ENCODE measurements around the gene ATG9A. TPM values are rescaled to one million over a fixed set of nuclear protein-coding genes. Genes with fewer than 3 reads are reported as not detected.

ATG9A gene
- total and polyA plus RNA-seq, 5 experiments from 2014 or later, result 17.7 to 53.5 (median 27.9) TPM

GRCh38 chr2:219230059-219230540 lies 664 bp upstream of the ATG9A start:
- ATAC-seq, result peak; percentile 9 to 14

GRCh38 chr2:219228911-219229304 lies 528 bp downstream of the ATG9A start:
- ATAC-seq (peak in 1 of 2 donors; percentile 16), DNase-seq (peak in 1 of 10 donors; percentile 25)
- H3K27ac Mint-ChIP-seq, result peak overlapping the region in 9 of 10 donors; percentile 56 to 96 (median 85)
- POLR2A ChIA-PET, result interaction anchor here (0.6 to 20.8 kb wide), 20 partner anchors 8 to 999 kb away, joined by 3 to 591 read pairs (median 6); partner anchors contain the start of genes ABCB6, CNPPD1, DNAJB2 and DNPEP
- peaks cover 25 to 73% (median 60%) of the 10 kb centered on the region in 4 donors for H3K4me1 Mint-ChIP-seq
- peaks cover 4 to 60% (median 24%) of the 10 kb centered on the region in 3 donors for H3K36me3 Mint-ChIP-seq
- peak overlapping the region; percentile 82 to 99 (median 86) for H3K4me3 Mint-ChIP-seq
- no peaks in the 10 kb centered on the region for H3K27me3 Mint-ChIP-seq
- H3K9me3 Mint-ChIP-seq, result no peaks in the 10 kb centered on the region

More at GRCh38 chr2:219230059-219230540, 664 bp upstream of the ATG9A start:
- Mint-ChIP-seq H3K9me3 (no peaks in the 10 kb centered on the region), H3K4me3 (peak overlapping the region; percentile 97 to 99 (median 99)), H3K36me3 (peaks cover 0 to 60% (median 23%) of the 10 kb centered on the region in 3 donors), H3K27me3 (no peaks in the 10 kb centered on the region), H3K4me1 (peaks cover 29 to 75% (median 61%) of the 10 kb centered on the region in 4 donors), H3K27ac (peak overlapping the region; percentile 96 to 100 (median 98))
- peak in 3 of 10 donors; percentile 34 to 36 (median 36) for DNase-seq
- POLR2A ChIA-PET, result interaction anchor here (0.8 to 20.8 kb wide), 23 partner anchors 9 to 1000 kb away, joined by 3 to 591 read pairs (median 4); partner anchors contain the start of genes ABCB6, CNPPD1, DNAJB2 and DNPEP

GRCh38 chr2:219228041-219228910 lies 1.2 kb downstream of the ATG9A start:
- no peaks in the 10 kb centered on the region for H3K27me3 Mint-ChIP-seq
- ATAC-seq (no peak), DNase-seq (no peak)
- POLR2A ChIA-PET, result interaction anchor here (0.6 to 20.8 kb wide), 11 partner anchors 10 to 159 kb away, joined by 3 to 591 read pairs (median 14); partner anchors contain the start of genes ABCB6, CNPPD1, DNAJB2 and DNPEP
- H3K27ac Mint-ChIP-seq, result peak overlapping the region; percentile 48 to 96 (median 84)
- peaks cover 24 to 68% (median 57%) of the 10 kb centered on the region in 4 donors for H3K4me1 Mint-ChIP-seq
- H3K9me3 Mint-ChIP-seq, result no peaks in the 10 kb centered on the region
- H3K36me3 Mint-ChIP-seq, result peaks cover 4 to 60% (median 21%) of the 10 kb centered on the region in 3 donors
- H3K4me3 Mint-ChIP-seq, result peak overlapping the region; percentile 82 to 99 (median 86)

- no peak for DNase-seq
- Mint-ChIP-seq H3K4me1 (peaks cover 20 to 45% (median 39%) of the 10 kb centered on the region in 4 donors), H3K27me3 (no peaks in the 10 kb centered on the region), H3K36me3 (peaks cover 4 to 68% (median 22%) of the 10 kb centered on the region in 3 donors), H3K9me3 (no peaks in the 10 kb centered on the region), H3K27ac (peak overlapping the region in 3 of 10 donors; percentile 17 to 51 (median 27)), H3K4me3 (no peak overlapping the region)
- no peak for ATAC-seq
- POLR2A ChIA-PET, result interaction anchor here (1.8 to 20.8 kb wide), 2 partner anchors 24 to 49 kb away, joined by 6 to 591 read pairs; partner anchors contain the start of genes CNPPD1, GLB1L, STK16 and TUBA4A
Observed at GRCh38 chr2:219225350-219225749, 4.1 kb downstream of the ATG9A start.

DNA sequence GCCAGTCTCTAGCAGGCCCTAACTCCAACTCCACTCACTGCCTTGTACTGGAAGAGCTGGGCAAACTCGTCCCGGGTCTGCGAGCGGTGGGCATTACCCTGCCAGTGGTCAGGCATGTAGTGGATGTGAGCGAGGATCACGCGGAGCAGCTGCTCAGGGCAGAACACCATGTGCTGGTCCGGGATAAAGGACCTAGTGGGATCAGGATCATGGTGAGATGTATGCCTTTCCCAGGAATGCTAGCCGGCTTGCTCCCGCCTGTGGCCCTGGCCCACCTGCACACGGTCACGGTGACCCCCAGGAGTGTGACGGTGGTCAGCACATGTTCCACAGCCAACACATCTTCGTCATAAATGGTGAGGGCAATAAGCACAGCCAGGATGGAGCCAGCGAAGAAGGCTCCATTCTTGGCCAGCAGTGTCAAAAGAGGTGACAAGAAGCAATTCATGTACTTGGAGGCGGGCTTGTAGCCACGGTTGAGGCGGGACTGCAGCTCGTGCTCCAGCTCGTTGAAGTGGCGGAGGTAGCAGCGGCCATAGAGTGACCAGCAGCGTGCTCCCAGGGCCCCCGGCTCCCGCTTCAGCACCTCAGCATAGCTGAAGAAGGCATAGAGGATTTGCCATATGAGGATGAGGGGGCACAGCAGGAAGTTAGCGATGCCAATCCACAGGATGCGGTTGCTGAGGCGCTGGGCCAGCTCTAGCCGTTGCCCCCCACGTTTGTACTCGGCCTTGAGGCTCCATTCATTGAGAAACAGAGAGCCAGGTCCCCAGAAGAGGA lies 5.4 kb downstream of the ATG9A start:
- ATAC-seq (no peak), DNase-seq (no peak)
- H3K9me3 Mint-ChIP-seq, result no peaks in the 10 kb centered on the region
- POLR2A ChIA-PET, result interaction anchor here (1.1 to 1.8 kb wide), 4 partner anchors 13 to 71 kb away, joined by 3 to 6 read pairs (median 4); partner anchors contain the start of gene CNPPD1
- H3K27ac Mint-ChIP-seq, result no peak overlapping the region
- H3K4me1 Mint-ChIP-seq, result peaks cover 14 to 47% (median 37%) of the 10 kb centered on the region in 4 donors
- peaks cover 4 to 69% (median 24%) of the 10 kb centered on the region in 3 donors for H3K36me3 Mint-ChIP-seq
- no peak overlapping the region for H3K4me3 Mint-ChIP-seq
- H3K27me3 Mint-ChIP-seq, result no peaks in the 10 kb centered on the region

DNA sequence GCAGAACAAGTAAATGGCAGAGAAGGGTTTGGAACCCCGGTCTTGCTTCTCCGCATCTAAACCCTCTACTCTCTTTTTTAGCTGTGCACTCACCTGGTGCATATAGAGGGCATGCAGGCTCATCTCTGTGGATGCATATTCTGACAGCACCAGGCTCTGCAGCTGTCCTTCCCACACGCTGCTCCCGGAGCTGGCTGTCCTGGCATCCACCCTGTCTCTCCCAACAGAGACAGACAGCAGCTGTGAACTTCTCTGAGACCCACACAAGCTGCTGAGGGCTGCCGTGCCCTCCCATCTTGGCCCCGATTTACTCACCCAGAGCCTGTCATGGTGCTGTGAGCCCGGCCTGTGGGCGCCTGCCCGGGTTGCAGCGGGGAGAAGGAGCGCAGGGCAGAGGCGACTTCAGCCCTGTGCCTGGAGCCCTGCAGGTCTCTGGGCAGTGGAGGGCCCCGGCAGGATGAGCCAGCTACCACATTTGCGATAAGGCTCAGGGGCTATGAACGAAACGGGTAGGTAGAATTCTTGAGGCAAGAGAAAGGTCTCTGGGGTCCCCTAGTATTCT lies 7.4 kb downstream of the ATG9A start:
- no peak overlapping the region for H3K4me3 Mint-ChIP-seq
- H3K9me3 Mint-ChIP-seq, result no peaks in the 10 kb centered on the region
- no peaks in the 10 kb centered on the region for H3K27me3 Mint-ChIP-seq
- peak overlapping the region in 1 of 10 donors; percentile 71 for H3K27ac Mint-ChIP-seq
- peaks cover 4 to 66% (median 21%) of the 10 kb centered on the region in 3 donors for H3K36me3 Mint-ChIP-seq
- ATAC-seq (no peak), DNase-seq (no peak)
- peaks cover 15 to 39% (median 31%) of the 10 kb centered on the region in 4 donors for H3K4me1 Mint-ChIP-seq
- POLR2A ChIA-PET, result interaction anchor here (1.0 to 2.1 kb wide), 4 partner anchors 16 to 46 kb away, joined by 4 to 9 read pairs (median 6); partner anchors contain the start of gene GLB1L

DNA sequence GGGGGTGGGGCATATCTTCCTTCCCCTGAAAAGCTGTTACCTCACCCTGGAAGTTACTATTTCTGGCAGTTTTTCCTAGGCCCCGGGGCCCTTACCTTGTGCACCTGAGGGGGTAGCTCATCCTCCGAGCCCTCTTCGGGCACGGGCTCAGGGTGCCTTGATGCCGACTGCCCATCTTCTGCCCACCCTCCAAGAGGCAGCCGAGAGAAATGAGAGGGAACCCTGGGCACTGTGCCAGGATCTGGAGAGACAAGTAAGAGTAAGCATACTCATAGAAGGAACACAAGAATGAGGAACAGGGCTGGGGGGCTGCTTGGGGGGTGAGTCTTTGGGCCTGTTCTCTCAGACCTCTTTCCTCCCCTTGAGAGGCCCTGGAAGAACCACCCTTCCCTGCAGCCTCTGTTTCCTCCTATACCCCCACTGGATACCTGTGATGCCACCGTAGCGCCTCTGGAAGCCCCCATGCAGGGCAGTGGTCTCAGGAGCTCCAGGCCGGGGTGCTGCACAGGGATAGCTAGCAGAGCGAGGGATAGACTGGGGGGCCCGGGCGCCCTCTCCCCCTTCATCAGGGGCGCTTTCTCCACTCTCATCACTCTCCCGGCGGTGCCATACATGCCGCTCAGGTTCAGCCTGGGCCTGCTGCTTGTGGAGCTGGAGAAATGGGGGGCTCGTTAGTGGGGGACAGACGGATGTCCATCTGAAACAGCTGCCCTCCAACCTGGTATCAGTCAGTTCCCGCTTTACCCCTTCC lies 8.6 kb downstream of the ATG9A start:
- peak overlapping the region in 1 of 10 donors; percentile 34 for H3K27ac Mint-ChIP-seq
- POLR2A ChIA-PET, result interaction anchor here (1.4 to 3.9 kb wide), 3 partner anchors 9 to 30 kb away, joined by 7 to 62 read pairs (median 9); partner anchors contain the start of genes ANKZF1, ATG9A, TUBA4A and TUBA4B
- DNase-seq (no peak), ATAC-seq (no peak)
- H3K36me3 Mint-ChIP-seq, result peaks cover 4 to 56% (median 21%) of the 10 kb centered on the region in 3 donors
- no peaks in the 10 kb centered on the region for H3K9me3 Mint-ChIP-seq
- H3K27me3 Mint-ChIP-seq, result no peaks in the 10 kb centered on the region
- H3K4me3 Mint-ChIP-seq, result peak overlapping the region in 1 of 10 donors; percentile 75
- peaks cover 19 to 40% (median 32%) of the 10 kb centered on the region in 4 donors for H3K4me1 Mint-ChIP-seq

DNA sequence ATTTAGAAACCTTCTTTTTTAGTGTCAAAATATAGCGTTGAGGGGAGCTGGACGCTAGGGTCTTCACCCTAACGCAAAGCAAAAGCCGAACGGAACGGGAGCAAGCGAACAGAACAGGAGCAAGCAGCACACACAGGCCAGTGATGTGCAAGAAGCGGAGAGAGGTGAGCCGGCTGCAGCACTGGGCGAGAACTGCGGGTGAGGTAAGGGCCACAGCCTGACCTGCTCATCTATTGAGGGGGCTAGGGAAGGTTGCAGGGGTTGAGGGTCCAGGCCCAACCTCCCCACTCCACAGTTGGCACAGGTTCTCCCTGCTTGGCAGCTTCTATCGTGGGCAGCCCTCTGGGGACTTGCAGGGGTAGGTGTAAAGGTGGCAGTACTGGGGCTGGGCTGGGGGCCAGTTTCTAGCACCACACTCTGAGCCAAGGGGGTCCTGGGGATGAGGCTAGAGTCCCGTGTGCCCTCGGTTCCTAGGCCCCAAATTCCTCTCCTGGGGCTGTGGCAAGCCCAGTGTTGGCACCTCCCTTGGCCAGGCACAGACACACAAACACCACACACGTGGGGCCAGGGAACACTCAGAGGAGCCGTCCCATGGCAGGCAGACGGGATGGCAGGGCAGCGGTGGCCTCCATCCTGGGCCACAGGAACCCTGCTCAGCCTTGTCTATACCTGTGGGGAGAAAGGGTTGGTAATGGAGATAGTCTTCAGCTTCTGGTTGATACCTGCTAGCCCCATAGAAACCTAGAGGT lies 9.5 kb downstream of the ATG9A start:
- H3K4me3 Mint-ChIP-seq, result peak overlapping the region in 9 of 10 donors; percentile 4 to 91 (median 53)

DNA sequence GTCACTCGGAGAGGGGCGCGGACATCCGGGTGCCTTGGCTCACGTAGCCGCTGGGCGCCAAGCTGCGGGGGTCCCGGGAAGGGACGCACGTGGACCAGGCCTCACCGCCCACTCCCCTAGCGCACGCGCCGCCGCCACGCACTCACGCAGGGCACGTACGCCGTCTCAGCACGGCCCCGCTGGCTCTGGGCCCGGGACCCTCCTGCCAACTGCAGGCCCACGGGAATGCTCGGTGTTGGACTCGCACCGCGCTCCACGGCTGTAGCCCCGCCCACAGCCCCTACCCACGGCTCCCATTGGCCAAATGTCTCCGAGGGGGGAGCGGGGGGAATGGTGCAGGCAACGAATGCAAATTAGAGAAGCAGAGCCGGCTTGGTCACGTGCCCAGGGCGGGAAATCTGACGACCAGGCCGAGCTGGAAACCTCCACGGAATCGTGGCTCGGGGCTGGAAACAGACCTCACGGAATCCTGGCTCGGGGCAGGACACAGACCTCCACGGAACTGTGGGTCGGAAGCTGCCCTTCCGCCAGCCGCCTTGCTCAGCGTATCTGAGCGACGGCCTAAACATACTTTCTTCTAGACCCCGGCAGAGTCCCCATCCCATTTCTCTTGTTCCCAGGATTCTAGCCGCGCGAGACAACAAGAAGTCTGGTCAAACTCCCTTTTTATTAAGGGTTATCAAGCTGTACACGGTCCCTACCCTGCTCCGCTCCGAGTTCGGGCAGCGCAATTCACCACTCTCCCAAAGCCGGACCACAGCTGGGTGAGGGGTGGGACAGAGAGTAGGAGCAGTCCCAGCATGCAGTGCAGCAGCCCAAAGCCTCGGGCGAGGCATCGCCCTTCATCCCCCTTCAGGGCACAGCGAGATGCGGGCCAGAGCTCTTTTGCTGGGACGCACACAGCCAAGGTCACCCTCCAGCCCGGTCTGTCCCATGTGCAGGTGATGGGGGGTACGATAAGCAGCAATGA lies 10.4 kb downstream of the ATG9A start, which contains the start of gene ABCB6:
Gene ABCB6, minus strand, starts transcription at position 227 of the 970 bp plus-strand sequence. CDS start 285 bp downstream, outside the sequence.
- DNase-seq (peak; percentile 74 to 94 (median 84)), ATAC-seq (peak; percentile 92)
- Mint-ChIP-seq H3K27ac (peak within 1 kb of the TSS; percentile 17 to 89 (median 82)), H3K4me3 (peak within 1 kb of the TSS; percentile 75 to 91 (median 82)), H3K27me3 (no peaks in the 10 kb centered on the region), H3K4me1 (peaks cover 17 to 31% (median 26%) of the 10 kb centered on the region in 4 donors), H3K9me3 (no peaks in the 10 kb centered on the region), H3K36me3 (peaks cover 0 to 48% (median 11%) of the 10 kb centered on the region in 3 donors)
- POLR2A ChIA-PET, result interaction anchor here (0.6 to 5.0 kb wide), 11 partner anchors 9 to 965 kb away, joined by 3 to 62 read pairs (median 6); partner anchors contain the start of genes ANKZF1, ATG9A, CNPPD1 and DNAJB2

More for the DNA sequence above, 9.5 kb downstream of the ATG9A start:
- Mint-ChIP-seq H3K4me1 (peaks cover 19 to 35% (median 30%) of the 10 kb centered on the region in 4 donors), H3K36me3 (peaks cover 4 to 48% (median 16%) of the 10 kb centered on the region in 3 donors), H3K27me3 (no peaks in the 10 kb centered on the region), H3K27ac (peak overlapping the region in 5 of 10 donors; percentile 14 to 89 (median 52)), H3K9me3 (no peaks in the 10 kb centered on the region)
- POLR2A ChIA-PET, result interaction anchor here (1.4 to 5.0 kb wide), 6 partner anchors 8 to 43 kb away, joined by 7 to 62 read pairs (median 24); partner anchors contain the start of genes ANKZF1, ATG9A, CNPPD1 and GLB1L
- no peak for ATAC-seq
- no peak for DNase-seq

All from naive thymus-derived CD8-positive, alpha-beta T cell (primary cell).